H1 (cell line): Measurements from ENCODE around the gene ZSCAN10. TPM values are rescaled to one million over a fixed set of nuclear protein-coding genes. Genes with fewer than 3 reads are reported as not detected.

Source experiments
- CTCF ChIA-PET: fragments of 300-600 bp; sonication (Branson Sonifier 250); formaldehyde crosslinking; loops from one replicate; lab custom pipeline; 2021; ENCODE audit not compliant: partially characterized antibody; lab: Charles Lee
- POLR2A ChIA-PET: fragments of 300-600 bp; sonication (Branson Sonifier 250); formaldehyde crosslinking; loops from one replicate; lab custom pipeline; 2021; ENCODE audit warnings: inconsistent platforms; ENCODE audit not compliant: partially characterized antibody; lab: Charles Lee
- DNase-seq, 2 experiments: peaks; one replicate each; pipeline versions ENCODE4 v3.0.0 to v3.0.0-alpha.2; 2010 to 2022; ENCODE audit warnings: low spot score in 2 of 2, low read depth in 1 of 2, mixed read lengths in 1 of 2
- FAIRE-seq: peaks from 2 replicates; lab custom pipeline; 2011; peaks lifted over from hg19 to GRCh38; lab: Jason Lieb, UNC
- H2AFZ ChIP-seq: 2 replicates; pipeline ENCODE4 v1.8.1; 2012; ENCODE audit warnings: low read length, inconsistent platforms
- H2AK5ac ChIP-seq: 2 replicates; pipeline ENCODE4 v1.6.1; 2013; ENCODE audit warnings: low read depth, low read length
- H2BK120ac ChIP-seq: replicated peaks from 2 replicates; pipeline ENCODE3; 2013; ENCODE audit warnings: low read depth, low read length, inconsistent platforms
- H2BK12ac ChIP-seq: 2 replicates; pipeline ENCODE4 v1.6.1; 2013; ENCODE audit warnings: low read depth, low read length
- H2BK15ac ChIP-seq: 2 replicates; pipeline ENCODE4 v1.6.1; 2013; ENCODE audit warnings: low read length
- H2BK20ac ChIP-seq: 2 replicates; pipeline ENCODE4 v1.6.1; 2013; ENCODE audit warnings: low read length
- H2BK5ac ChIP-seq: 2 replicates; pipeline ENCODE4 v1.6.1; 2013; ENCODE audit warnings: low read depth, low read length
- H3K14ac ChIP-seq: 2 replicates; pipeline ENCODE4 v1.6.1; 2013; ENCODE audit warnings: inconsistent platforms; ENCODE audit not compliant: insufficient read length
- H3K18ac ChIP-seq: 2 replicates; pipeline ENCODE4 v1.6.1; 2013; ENCODE audit warnings: low read length; ENCODE audit errors: extremely low read depth
- H3K23ac ChIP-seq: 2 replicates; pipeline ENCODE4 v1.6.1; 2013; ENCODE audit warnings: inconsistent platforms; ENCODE audit not compliant: insufficient read length
- H3K23me2 ChIP-seq: 2 replicates; pipeline ENCODE4 v1.6.1; 2013; ENCODE audit warnings: low read depth, low read length
- H3K27ac ChIP-seq: 2 replicates; pipeline ENCODE4 v1.6.1; 2011; ENCODE audit warnings: low read depth, low read length, inconsistent platforms
- H3K27me3 ChIP-seq, 4 experiments: replicated peaks in 1 of 4; 1 replicate in 1 of 4; 2 replicates in 3 of 4; pipeline versions ENCODE4 v1.6.1 to v1.8.1; 2011 to 2013; ENCODE audit warnings: low read length in 3 of 4, mild to moderate bottlenecking in 3 of 4, inconsistent platforms in 2 of 4, mixed read lengths in 2 of 4, moderate library complexity in 1 of 4; ENCODE audit not compliant: control insufficient read depth in 3 of 4, insufficient read depth in 3 of 4; ENCODE audit errors: extremely low read depth in 1 of 4
- H3K36me3 ChIP-seq, 4 experiments: 2 replicates each; pipeline versions ENCODE4 v1.6.1 to v1.8.1; 2011 to 2013; ENCODE audit warnings: mild to moderate bottlenecking in 4 of 4, low read length in 3 of 4, moderate library complexity in 2 of 4, control low read depth in 1 of 4, inconsistent platforms in 1 of 4; ENCODE audit not compliant: insufficient read depth in 4 of 4, control insufficient read depth in 2 of 4
- H3K4ac ChIP-seq: replicated peaks from 2 replicates; pipeline ENCODE3; 2013; ENCODE audit warnings: low read length, low read depth, mixed read lengths, inconsistent platforms; ENCODE audit not compliant: insufficient read length
- H3K4me1 ChIP-seq, 4 experiments: replicated peaks in 1 of 4; 1 replicate in 1 of 4; 2 replicates in 3 of 4; pipeline versions ENCODE4 v1.6.1 to v1.8.1; 2011 to 2013; ENCODE audit warnings: low read length in 3 of 4, inconsistent platforms in 2 of 4, mixed read lengths in 1 of 4; ENCODE audit not compliant: insufficient read depth in 4 of 4, control insufficient read depth in 3 of 4
- H3K4me2 ChIP-seq, 2 experiments: 2 replicates each; pipeline versions ENCODE4 v1.6.1 to v1.8.1; 2011 to 2013; ENCODE audit warnings: low read depth in 2 of 2, low read length in 2 of 2, control low read depth in 1 of 2, inconsistent platforms in 1 of 2, mild to moderate bottlenecking in 1 of 2; ENCODE audit not compliant: insufficient read depth in 1 of 2
- H3K4me3 ChIP-seq, 4 experiments: fragments of 200-600, 300-600 bp in 1 of 4; sonication (generic), shearing (Covaris generic), sonication (Bioruptor Twin) in 1 of 4; 2 replicates each; pipeline versions ENCODE4 v1.5.1 to v1.8.1; 2011 to 2016; ENCODE audit warnings: low read length in 4 of 4, low read depth in 3 of 4, control low read depth in 2 of 4, inconsistent platforms in 2 of 4, mild to moderate bottlenecking in 2 of 4, mixed read lengths in 1 of 4, moderate library complexity in 1 of 4; ENCODE audit not compliant: insufficient read depth in 2 of 4; ENCODE audit errors: extremely low read depth in 1 of 4
- H3K56ac ChIP-seq: replicated peaks from 2 replicates; pipeline ENCODE3; 2013; ENCODE audit warnings: low read depth, mild to moderate bottlenecking, mixed read lengths, low read length, inconsistent platforms; ENCODE audit not compliant: insufficient read length
- H3K79me1 ChIP-seq: 2 replicates; pipeline ENCODE4 v1.6.1; 2013; ENCODE audit warnings: low read depth, low read length, control low read depth
- H3K79me2 ChIP-seq, 2 experiments: 2 replicates each; pipeline versions ENCODE4 v1.6.1 to v1.8.1; 2012 to 2013; ENCODE audit warnings: low read length in 2 of 2, mild to moderate bottlenecking in 2 of 2, inconsistent platforms in 1 of 2; ENCODE audit not compliant: insufficient read depth in 2 of 2, control insufficient read depth in 1 of 2
- H3K9ac ChIP-seq, 4 experiments: replicated peaks in 1 of 4; 1 replicate in 1 of 4; 2 replicates in 3 of 4; pipeline versions ENCODE4 v1.6.1 to v1.8.1; 2011 to 2013; ENCODE audit warnings: low read depth in 3 of 4, low read length in 3 of 4, control low read depth in 2 of 4, mild to moderate bottlenecking in 2 of 4, moderate library complexity in 2 of 4, inconsistent platforms in 1 of 4; ENCODE audit errors: extremely low read depth in 1 of 4
- H3K9me3 ChIP-seq, 2 experiments: 2 replicates each; pipeline versions ENCODE4 v1.6.1 to v1.8.1; 2012 to 2013; ENCODE audit warnings: mild to moderate bottlenecking in 2 of 2, moderate library complexity in 2 of 2, control low read depth in 1 of 2, inconsistent platforms in 1 of 2, low read depth in 1 of 2, low read length in 1 of 2, mixed read lengths in 1 of 2; ENCODE audit not compliant: insufficient read depth in 2 of 2
- H4K20me1 ChIP-seq, 2 experiments: replicated peaks in 1 of 2; 2 replicates each; pipeline versions ENCODE3 to v1.8.1; 2011 to 2013; ENCODE audit warnings: inconsistent platforms in 2 of 2, low read length in 2 of 2, mild to moderate bottlenecking in 1 of 2; ENCODE audit not compliant: insufficient read depth in 2 of 2, control insufficient read depth in 1 of 2
- H4K5ac ChIP-seq: 2 replicates; pipeline ENCODE4 v1.6.1; 2013; ENCODE audit warnings: low read length, low read depth, mixed read lengths, inconsistent platforms; ENCODE audit not compliant: insufficient read length
- H4K8ac ChIP-seq: 2 replicates; pipeline ENCODE4 v1.8.0; 2013; ENCODE audit warnings: mild to moderate bottlenecking, moderate library complexity, low read length, inconsistent platforms; ENCODE audit not compliant: insufficient read depth; ENCODE audit errors: extremely low read depth
- H4K91ac ChIP-seq: replicated peaks from 2 replicates; pipeline ENCODE3; 2013; ENCODE audit warnings: low read length, mixed read lengths, inconsistent platforms; ENCODE audit not compliant: insufficient read length
- CBX8 ChIP-seq: fragments of 300-800, 300-1000 bp; sonication (generic); IDR thresholded peaks from 2 replicates; pipeline ENCODE4 v1.7.1; 2016; ENCODE audit warnings: low read depth, low read length, borderline replicate concordance
- CHD2 ChIP-seq: IDR thresholded peaks from 2 replicates; pipeline ENCODE4 v1.6.1; 2012; ENCODE audit warnings: low read length, improper control_type of control experiment
- FOSL1 ChIP-seq: IDR thresholded peaks from 2 replicates; pipeline ENCODE4 v1.6.1; 2011; ENCODE audit warnings: mild to moderate bottlenecking, low read depth, low read length, moderate library complexity; ENCODE audit not compliant: insufficient read depth
- KDM1A ChIP-seq: fragments of 200-600, 300-600 bp; sonication (generic); IDR thresholded peaks from 2 replicates; pipeline ENCODE4 v1.7.1; 2016; ENCODE audit warnings: mild to moderate bottlenecking, low read length, borderline replicate concordance
- MAFK ChIP-seq: IDR thresholded peaks from 2 replicates; pipeline ENCODE4 v1.6.1; 2012; ENCODE audit warnings: low read depth, mild to moderate bottlenecking, improper control_type of control experiment, low read length
- MAX ChIP-seq: IDR thresholded peaks from 2 replicates; pipeline ENCODE4 v1.6.1; 2012; ENCODE audit warnings: inconsistent platforms
- RFX5 ChIP-seq: IDR thresholded peaks from 2 replicates; pipeline ENCODE4 v1.6.1; 2011; ENCODE audit warnings: low read depth, low read length, improper control_type of control experiment, borderline replicate concordance
- RNF2 ChIP-seq: fragments of 200-900, 300-1000 bp; sonication (generic); IDR thresholded peaks from 2 replicates; pipeline ENCODE4 v1.7.1; 2016; ENCODE audit warnings: borderline replicate concordance, low read depth, mild to moderate bottlenecking, antibody characterized with exemption, low read length; ENCODE audit not compliant: poor library complexity, severe bottlenecking; ENCODE audit errors: missing control alignments
- SP1 ChIP-seq: IDR thresholded peaks from 2 replicates; pipeline ENCODE4 v1.6.1; 2011; ENCODE audit warnings: low read depth, low read length
- SP4 ChIP-seq: IDR thresholded peaks from 2 replicates; pipeline ENCODE4 v1.6.1; 2012; ENCODE audit warnings: low read length, inconsistent platforms
- YY1 ChIP-seq: IDR thresholded peaks from 2 replicates; pipeline ENCODE4 v1.6.1; 2011; ENCODE audit warnings: low read depth, mild to moderate bottlenecking, low read length
- WGBS, 2 experiments: shearing (Covaris generic) in 1 of 2; methylation state at CpG; one replicate each; pipeline versions ENCODE4 v1.1.6 to v1.1.7; 2013 to 2015; ENCODE audit warnings: low lambda C conversion rate in 2 of 2, mixed read lengths in 2 of 2, inconsistent platforms in 1 of 2, low coverage in 1 of 2, missing lambda C conversion rate in 1 of 2; ENCODE audit not compliant: insufficient replicate concordance in 2 of 2, insufficient coverage in 1 of 2, insufficient read length in 1 of 2; ENCODE audit errors: extremely low coverage in 1 of 2, missing lambda C conversion rate in 1 of 2; 5-methylcytosine and 5-hydroxymethylcytosine counted together
- polyA plus RNA-seq, 7 experiments: library from polyadenylated mRNA; depleted of rRNA in 3 of 7; stranded (reverse) in 5 of 7; unstranded in 2 of 7; fragments of >200 nt in 5 of 7; fragments of 200-250 nt in 2 of 7; gene quantifications; 1 replicate in 5 of 7; 2 replicates in 1 of 7; 4 replicates in 1 of 7; pipeline versions ENCODE4 v1.2.1 to v1.2.3, GENCODE V29; 2011 to 2013; ENCODE audit warnings: missing spikeins in 2 of 7, mixed read lengths in 2 of 7
- total RNA-seq: library from RNA; stranded (reverse); fragmentation: NEBNext Ultra II Directional; extraction: Animal tissue kit (Norgen Biotek cat#: 25700); gene quantifications from 2 replicates; pipeline ENCODE4 v1.2.1, GENCODE V29; 2021

ZSCAN10 gene
- total and polyA plus RNA-seq, 2 of the 8 experiments (the other 6 are each of a cell fraction or from before 2014, with no cell fraction given), result 209 to 314 TPM

DNA sequence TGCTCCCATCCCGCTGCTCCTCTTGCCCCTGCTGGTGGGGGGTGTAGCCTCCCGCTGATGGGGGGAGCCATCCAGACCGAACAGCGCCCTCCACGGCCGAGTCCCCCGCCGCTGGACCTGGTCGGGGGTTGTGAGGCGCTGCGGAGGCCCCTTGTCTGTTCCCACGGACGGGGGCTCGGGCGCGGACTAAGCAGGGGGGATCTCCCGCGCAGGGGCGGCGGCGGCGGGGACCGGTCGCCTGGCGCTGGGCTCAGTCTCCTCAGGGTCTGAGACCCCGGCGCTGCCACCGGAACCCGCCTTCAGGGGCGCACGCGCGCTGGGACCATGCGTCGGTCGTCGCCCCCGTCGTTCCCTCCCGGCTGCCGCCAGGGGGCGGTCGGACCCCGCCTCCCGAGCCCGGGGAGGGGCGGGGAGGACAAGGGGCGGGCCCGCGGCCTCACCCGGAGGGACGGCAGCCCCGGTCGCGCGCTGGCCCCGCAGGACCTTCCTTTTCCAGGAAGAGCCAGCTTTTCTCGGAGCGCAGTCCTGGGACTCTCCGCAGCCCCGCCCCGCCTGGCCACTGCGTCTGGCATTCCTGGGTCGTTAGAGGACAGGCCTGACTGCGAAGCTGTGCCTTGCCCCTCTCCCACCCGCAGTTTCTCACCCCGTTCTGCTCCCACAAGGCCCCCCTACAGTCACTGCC, 39.9 kb downstream of the ZSCAN10 start:
- no peak overlapping the region for H3K23ac ChIP-seq
- H3K4me2 ChIP-seq, result peak overlapping the region; percentile 49 to 85; a peak in 3 of 4 replicates
- no peak overlapping the region for H3K14ac ChIP-seq
- H3K36me3 ChIP-seq, result no peaks in the 10 kb centered on the region
- peaks cover 6 to 7% of the 10 kb centered on the region in 2 experiments for H4K20me1 ChIP-seq
- H4K91ac ChIP-seq, result peak overlapping the region; percentile 86
- no peak overlapping the region for H2BK20ac ChIP-seq
- no peak overlapping the region for H2BK120ac ChIP-seq
- 0 out of 2 replicates have a peak overlapping the region, but pooled peaks have one; percentile 52 for H2AFZ ChIP-seq
- no peaks in the 10 kb centered on the region for H3K79me2 ChIP-seq
- peak overlapping the region; percentile 39 to 86 (median 67) for H3K4me3 ChIP-seq
- peak overlapping the region; percentile 78 for H3K18ac ChIP-seq
- no peaks in the 10 kb centered on the region; a peak in 1 of 7 replicates for H3K27me3 ChIP-seq
- DNase-seq (peak; percentile 64 to 96), FAIRE-seq (no peak)
- no peak overlapping the region for H3K27ac ChIP-seq
- H2BK5ac ChIP-seq, result peak overlapping the region; percentile 71; the same call in 1 of the 2 replicates
- H2AK5ac ChIP-seq, result no peak overlapping the region
- H3K9me3 ChIP-seq, result no peaks in the 10 kb centered on the region
- H4K8ac ChIP-seq, result peak overlapping the region; percentile 58; the same call in 1 of the 2 replicates
- peaks cover 5 to 19% (median 6%) of the 10 kb centered on the region in 4 experiments; a peak in 6 of 7 replicates for H3K4me1 ChIP-seq
- peak overlapping the region; percentile 89 for H4K5ac ChIP-seq
- 0 out of 2 replicates have a peak overlapping the region, but pooled peaks have one; percentile 95 for H2BK15ac ChIP-seq
- H3K23me2 ChIP-seq, result peaks cover 6% of the 10 kb centered on the region; the same call in 1 of the 2 replicates
- H3K9ac ChIP-seq, result peak overlapping the region in 3 of 4 experiments; percentile 3 to 86 (median 13); a peak in 2 of 7 replicates
- H2BK12ac ChIP-seq, result peak overlapping the region; percentile 84; the same call in 1 of the 2 replicates
- CTCF ChIA-PET, result interaction anchor here (0.5 to 8.3 kb wide), 46 partner anchors 8 to 1089 kb away, joined by 3 to 88 read pairs (median 4); partner anchors contain the start of genes MMP25, ZNF205, ZNF213 and ZSCAN10
- H3K4ac ChIP-seq, result no peak overlapping the region
- POLR2A ChIA-PET, result interaction anchor here (0.8 to 12.7 kb wide), 28 partner anchors 9 to 124 kb away, joined by 3 to 140 read pairs (median 5); partner anchors contain the start of genes CLDN6, CLDN9, HCFC1R1 and MMP25
- no peaks in the 10 kb centered on the region for H3K79me1 ChIP-seq
- H3K56ac ChIP-seq, result no peak overlapping the region
- WGBS, 2 experiments, result 0% methylated on average over 16 of the region's 67 CpGs; no CpG with 5 or more reads in 1 of the 2 experiments
- TF ChIP-seq KDM1A, result no peak
- no peak for TF ChIP-seq RFX5
- peak; percentile 83 for TF ChIP-seq MAX
- peak; percentile 53; the same call in 1 of the 2 replicates for TF ChIP-seq SP1
- no peak for TF ChIP-seq FOSL1
- no peak for TF ChIP-seq RNF2
- no peak for TF ChIP-seq MAFK
- 0 out of 2 replicates have a peak, but pooled peaks have one; percentile 42 for TF ChIP-seq YY1
- TF ChIP-seq CBX8, result no peak
- TF ChIP-seq SP4, result 0 out of 2 replicates have a peak, but pooled peaks have one; percentile 67
- no peak for TF ChIP-seq CHD2
